ENCODE results near the gene PSMD7. TPM values are rescaled to one million over a fixed set of nuclear protein-coding genes. Genes with fewer than 3 reads are reported as not detected.

Gene PSMD7
- total and polyA plus RNA-seq, 2 donors (not counting 1 experiment from before 2014, with no cell fraction given), result 34.1 to 60.8 TPM

DNA sequence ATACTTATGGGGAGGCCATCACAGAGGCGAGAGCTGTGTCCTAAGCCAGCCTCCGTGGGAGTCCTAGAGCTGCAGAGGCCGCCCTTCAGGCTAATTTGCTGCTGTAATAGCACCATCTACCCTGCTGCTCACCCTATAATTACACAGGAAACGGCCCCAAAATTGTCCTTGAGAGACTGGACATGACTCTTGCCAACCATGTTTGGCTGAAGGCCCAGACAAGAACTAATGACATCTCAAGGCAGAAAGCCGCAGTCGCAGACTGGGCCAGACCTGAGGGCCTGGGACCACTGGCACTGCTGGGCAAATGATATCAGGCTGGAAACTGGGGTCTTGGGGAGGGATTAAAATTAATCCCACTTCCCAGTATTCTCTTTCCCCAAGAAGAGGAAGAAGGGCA, 24.1 kb downstream of the PSMD7 start:
- no peaks in the 10 kb centered on the region for H3K79me2 ChIP-seq (ENCODE audit: control insufficient read depth, insufficient read depth, low read length)
- H3K27me3 Mint-ChIP-seq, result no peaks in the 10 kb centered on the region
- no peaks in the 10 kb centered on the region for H3K4me1 Mint-ChIP-seq
- TF ChIP-seq EZH2 (IDR thresholded peaks at IDR 0.05; ENCODE audit: borderline replicate concordance, insufficient read depth, low read depth, low read length, poor library complexity, severe bottlenecking), result no peak
- TF ChIP-seq, protein P1, sequence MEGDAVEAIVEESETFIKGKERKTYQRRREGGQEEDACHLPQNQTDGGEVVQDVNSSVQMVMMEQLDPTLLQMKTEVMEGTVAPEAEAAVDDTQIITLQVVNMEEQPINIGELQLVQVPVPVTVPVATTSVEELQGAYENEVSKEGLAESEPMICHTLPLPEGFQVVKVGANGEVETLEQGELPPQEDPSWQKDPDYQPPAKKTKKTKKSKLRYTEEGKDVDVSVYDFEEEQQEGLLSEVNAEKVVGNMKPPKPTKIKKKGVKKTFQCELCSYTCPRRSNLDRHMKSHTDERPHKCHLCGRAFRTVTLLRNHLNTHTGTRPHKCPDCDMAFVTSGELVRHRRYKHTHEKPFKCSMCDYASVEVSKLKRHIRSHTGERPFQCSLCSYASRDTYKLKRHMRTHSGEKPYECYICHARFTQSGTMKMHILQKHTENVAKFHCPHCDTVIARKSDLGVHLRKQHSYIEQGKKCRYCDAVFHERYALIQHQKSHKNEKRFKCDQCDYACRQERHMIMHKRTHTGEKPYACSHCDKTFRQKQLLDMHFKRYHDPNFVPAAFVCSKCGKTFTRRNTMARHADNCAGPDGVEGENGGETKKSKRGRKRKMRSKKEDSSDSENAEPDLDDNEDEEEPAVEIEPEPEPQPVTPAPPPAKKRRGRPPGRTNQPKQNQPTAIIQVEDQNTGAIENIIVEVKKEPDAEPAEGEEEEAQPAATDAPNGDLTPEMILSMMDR (IDR thresholded peaks at IDR 0.05), result no peak
- peaks cover 0 to 2% of the 10 kb centered on the region in 2 experiments for H3K36me3 ChIP-seq (replicated peaks in 1 of 2; ENCODE audit: control extremely low read depth in 1 of 2, control insufficient read depth in 1 of 2, extremely low read depth in 1 of 2, insufficient read depth in 2 of 2, low read length in 1 of 2)
- H3K9me3 ChIP-seq (ENCODE audit: control extremely low read depth in 1 of 3, control insufficient read depth in 2 of 3, insufficient read depth in 1 of 3, low read length in 2 of 3), result no peaks in the 10 kb centered on the region
- intact Hi-C loops (cut with micrococcal nuclease), result no loop called here
- WGBS (ENCODE audit: insufficient coverage), result 97% methylated on average over 4 of the region's 6 CpGs
- DNase-seq, result no peak
- H3K27ac ChIP-seq (ENCODE audit: low read length in 2 of 2), result no peak overlapping the region
- POLR2A ChIA-PET, result no interaction called here
- H3K27ac Mint-ChIP-seq, result no peak overlapping the region
- no peaks in the 10 kb centered on the region for H3K4me1 ChIP-seq (ENCODE audit: control insufficient read depth in 2 of 2, insufficient read depth in 2 of 2, low read length in 2 of 2)
- no peak overlapping the region for H3K4me3 Mint-ChIP-seq
- H2AFZ ChIP-seq (ENCODE audit: insufficient read depth, low read depth, low read length, poor library complexity, severe bottlenecking), result no peak overlapping the region
- no peak overlapping the region for H3K9ac ChIP-seq (ENCODE audit: low read length)
- no peaks in the 10 kb centered on the region for H3K9me3 Mint-ChIP-seq (ENCODE audit: insufficient read depth)
- CTCF ChIA-PET, result interaction anchor here (1.2 kb wide), 1 partner anchor 11 kb away, joined by 4 read pairs; no protein-coding TSS in a partner anchor
- H3K4me3 ChIP-seq (ENCODE audit: control extremely low read depth in 1 of 5, extremely low read depth in 1 of 5, insufficient read depth in 1 of 5, low read depth in 2 of 5, low read length in 4 of 5), result no peak overlapping the region
- H3K27me3 ChIP-seq (replicated peaks in 1 of 4; ENCODE audit: control extremely low read depth in 1 of 4, control insufficient read depth in 3 of 4, insufficient read depth in 4 of 4, low read length in 3 of 4), result no peaks in the 10 kb centered on the region
- H4K20me1 ChIP-seq (ENCODE audit: control insufficient read depth, insufficient read depth, low read length, poor library complexity, severe bottlenecking), result no peaks in the 10 kb centered on the region
- no peak overlapping the region for H3K4me2 ChIP-seq (replicated peaks; ENCODE audit: low read depth, low read length, poor library complexity, severe bottlenecking)
- no peak for ATAC-seq (ENCODE audit: low read depth)

DNA sequence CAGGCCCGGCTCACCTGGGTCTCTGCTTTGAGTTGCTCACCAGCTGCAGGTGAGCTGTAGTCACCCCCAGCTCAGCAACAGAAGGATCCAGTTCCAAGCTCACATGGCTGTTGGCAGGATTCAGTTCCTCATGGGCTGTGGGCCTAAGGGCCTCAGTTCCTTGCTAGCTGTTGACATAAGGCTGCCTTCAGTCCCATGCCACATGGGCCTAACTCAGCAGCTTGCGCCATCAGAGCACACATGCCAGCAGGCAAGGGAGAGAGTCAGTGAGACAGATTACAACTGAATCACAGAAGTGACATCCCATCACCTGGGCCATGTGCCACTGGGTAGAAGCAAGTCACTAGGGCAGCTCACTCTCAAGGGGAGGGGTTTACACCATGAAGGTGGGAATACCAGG, 24.7 kb downstream of the PSMD7 start:
- DNase-seq (no peak), ATAC-seq (ENCODE audit: low read depth) (no peak)
- H3K27ac ChIP-seq (ENCODE audit: low read length in 2 of 2), result no peak overlapping the region
- WGBS (ENCODE audit: insufficient coverage), result 100% methylated on average over 2 of the region's 2 CpGs
- TF ChIP-seq EZH2 (IDR thresholded peaks at IDR 0.05; ENCODE audit: borderline replicate concordance, insufficient read depth, low read depth, low read length, poor library complexity, severe bottlenecking), result no peak
- TF ChIP-seq, protein P1 (IDR thresholded peaks at IDR 0.05), result no peak
- no peaks in the 10 kb centered on the region for H3K27me3 ChIP-seq (replicated peaks in 1 of 4; ENCODE audit: control extremely low read depth in 1 of 4, control insufficient read depth in 3 of 4, insufficient read depth in 4 of 4, low read length in 3 of 4)
- Mint-ChIP-seq H3K27ac (no peak overlapping the region), H3K4me1 (no peaks in the 10 kb centered on the region), H3K9me3 (ENCODE audit: insufficient read depth) (no peaks in the 10 kb centered on the region), H3K27me3 (no peaks in the 10 kb centered on the region), H3K4me3 (no peak overlapping the region)
- no peaks in the 10 kb centered on the region for H3K79me2 ChIP-seq (ENCODE audit: control insufficient read depth, insufficient read depth, low read length)
- ChIA-PET POLR2A (no interaction called here), CTCF (interaction anchor here (1.2 kb wide), 1 partner anchor 11 kb away, joined by 4 read pairs; no protein-coding TSS in a partner anchor)
- H3K4me2 ChIP-seq (replicated peaks; ENCODE audit: low read depth, low read length, poor library complexity, severe bottlenecking), result no peak overlapping the region
- no peak overlapping the region for H2AFZ ChIP-seq (ENCODE audit: insufficient read depth, low read depth, low read length, poor library complexity, severe bottlenecking)
- H3K4me1 ChIP-seq (ENCODE audit: control insufficient read depth in 2 of 2, insufficient read depth in 2 of 2, low read length in 2 of 2), result no peaks in the 10 kb centered on the region
- no peaks in the 10 kb centered on the region for H4K20me1 ChIP-seq (ENCODE audit: control insufficient read depth, insufficient read depth, low read length, poor library complexity, severe bottlenecking)
- no peak overlapping the region for H3K9ac ChIP-seq (ENCODE audit: low read length)
- H3K9me3 ChIP-seq (ENCODE audit: control extremely low read depth in 1 of 3, control insufficient read depth in 2 of 3, insufficient read depth in 1 of 3, low read length in 2 of 3), result no peaks in the 10 kb centered on the region
- H3K36me3 ChIP-seq (replicated peaks in 1 of 2; ENCODE audit: control extremely low read depth in 1 of 2, control insufficient read depth in 1 of 2, extremely low read depth in 1 of 2, insufficient read depth in 2 of 2, low read length in 1 of 2), result peaks cover 0 to 8% of the 10 kb centered on the region in 2 experiments
- H3K4me3 ChIP-seq (ENCODE audit: control extremely low read depth in 1 of 5, extremely low read depth in 1 of 5, insufficient read depth in 1 of 5, low read depth in 2 of 5, low read length in 4 of 5), result no peak overlapping the region
- intact Hi-C loops (cut with micrococcal nuclease), result no loop called here

All from B cell (primary cell).